Measurements from ENCODE around the gene FGFR3. TPM values are rescaled to one million over a fixed set of nuclear protein-coding genes. Genes with fewer than 3 reads are reported as not detected.

FGFR3 gene
- total RNA-seq, 1 experiment from 2014 or later: 8.2 TPM

DNA sequence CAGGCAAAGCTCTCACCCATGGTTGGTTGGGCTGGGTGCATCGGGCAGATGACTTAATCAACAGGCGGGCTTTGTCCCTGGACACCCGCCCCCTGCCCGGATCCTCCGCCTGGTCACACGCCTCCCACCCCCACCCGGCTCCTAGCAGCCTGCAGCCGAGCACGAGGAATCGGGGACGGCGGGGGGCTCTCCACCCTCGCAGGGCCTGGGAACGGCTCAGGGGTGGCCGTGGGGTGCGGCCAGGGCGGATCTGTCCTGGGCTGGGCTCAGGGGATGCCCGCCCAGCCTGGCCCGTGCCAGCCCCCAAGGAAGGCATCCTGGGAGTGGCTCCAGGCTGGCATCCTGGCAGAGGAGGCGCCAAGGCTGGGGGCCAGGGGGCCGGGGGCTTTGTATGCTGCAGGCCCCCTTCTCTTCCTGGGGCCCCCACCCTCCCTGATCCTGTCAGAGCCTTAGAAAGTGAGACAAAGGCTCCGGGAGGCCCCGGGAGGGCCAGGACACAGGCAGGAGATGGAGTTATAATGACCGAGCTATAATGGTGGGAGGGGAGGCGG is 32.5 kb upstream of the FGFR3 start:
- Histone ChIP-seq H3K4me3 (ENCODE audit: low read depth in 2 of 2, low read length in 2 of 2) (no peak overlapping the region), H3K36me3 (ENCODE audit: control insufficient read depth, insufficient read depth, low read length) (no peaks in the 10 kb centered on the region), H3K27me3 (ENCODE audit: control insufficient read depth, insufficient read depth, low read length) (no peaks in the 10 kb centered on the region), H3K4me1 (ENCODE audit: control insufficient read depth, insufficient read depth, low read length) (no peaks in the 10 kb centered on the region; the same call in 1 of the 2 replicates), H3K9me3 (ENCODE audit: control insufficient read depth, insufficient read depth, low read depth, low read length) (no peaks in the 10 kb centered on the region), H3K27ac (ENCODE audit: low read length) (no peak overlapping the region)
- BruUV-seq (replicated peaks): no TSS peak
- intact Hi-C loops (cut with micrococcal nuclease; ENCODE audit: unreplicated experiment): no loop called here
- ATAC-seq: no peak; the same call in 1 of the 2 replicates
- in situ Hi-C loops (cut with HindIII; ENCODE audit: low pct_unique_long_range_greater_than_20kb, low sequenced_read_pairs): no loop called here
- ChIA-PET POLR2A (no interaction called here), CTCF (no interaction called here)
- no peak for DNase-seq (ENCODE audit: low read depth, low spot score)
- TF ChIP-seq TCF7L2 (IDR thresholded peaks at IDR 0.05; ENCODE audit: low read depth, low read length) (no peak), REST (IDR thresholded peaks at IDR 0.05; ENCODE audit: insufficient read depth in 1 of 2, low read depth in 2 of 2, low read length in 1 of 2) (no peak), CTCF (IDR thresholded peaks at IDR 0.05) (no peak), POLR2AphosphoS5 (IDR thresholded peaks at IDR 0.05; ENCODE audit: low read depth, low read length) (no peak)

DNA sequence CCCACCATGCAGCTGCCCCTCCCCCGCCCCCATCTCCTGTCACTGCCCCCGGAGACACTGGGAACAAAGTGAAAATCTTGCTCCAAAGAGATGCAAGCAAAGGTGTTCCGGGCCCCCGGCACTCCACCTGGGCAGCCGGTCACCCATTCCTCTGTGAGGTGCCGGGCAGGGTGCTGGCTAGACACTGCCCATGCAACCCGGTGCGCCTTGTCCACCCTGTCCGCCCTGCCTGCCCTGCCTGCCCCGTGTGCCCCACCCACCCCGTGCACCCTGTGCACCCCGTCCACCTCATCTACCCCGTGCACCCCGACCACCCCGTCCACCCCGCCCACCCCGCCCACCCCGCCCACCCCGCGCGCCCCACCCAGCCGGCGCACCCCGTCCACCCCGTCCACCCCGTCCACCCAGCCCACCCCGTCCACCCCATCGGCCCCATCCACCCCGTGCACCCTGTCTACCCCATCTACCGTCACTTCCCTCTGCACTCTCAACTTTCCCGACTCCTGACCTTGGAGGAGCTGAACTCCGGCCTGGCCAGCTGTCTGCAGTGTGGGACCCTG is 31.9 kb upstream of the FGFR3 start:
- no peak overlapping the region for H3K27ac ChIP-seq (ENCODE audit: low read length)
- no peak for DNase-seq (ENCODE audit: low read depth, low spot score)
- H3K9me3 ChIP-seq (ENCODE audit: control insufficient read depth, insufficient read depth, low read depth, low read length): no peaks in the 10 kb centered on the region
- no peak overlapping the region for H3K4me3 ChIP-seq (ENCODE audit: low read depth in 2 of 2, low read length in 2 of 2)
- intact Hi-C loops (cut with micrococcal nuclease; ENCODE audit: unreplicated experiment) (no loop called here), in situ Hi-C loops (cut with HindIII; ENCODE audit: low pct_unique_long_range_greater_than_20kb, low sequenced_read_pairs) (no loop called here)
- no peaks in the 10 kb centered on the region for H3K36me3 ChIP-seq (ENCODE audit: control insufficient read depth, insufficient read depth, low read length)
- TF ChIP-seq POLR2AphosphoS5 (IDR thresholded peaks at IDR 0.05; ENCODE audit: low read depth, low read length): no peak
- no peak for TF ChIP-seq SIN3A (IDR thresholded peaks at IDR 0.05; ENCODE audit: borderline replicate concordance, insufficient read depth, low read depth, low read length)
- no peak for TF ChIP-seq TCF7L2 (IDR thresholded peaks at IDR 0.05; ENCODE audit: low read depth, low read length)
- no peak for TF ChIP-seq CTCF (IDR thresholded peaks at IDR 0.05)
- ATAC-seq: no peak
- ChIA-PET CTCF (no interaction called here), POLR2A (no interaction called here)
- no TSS peak for BruUV-seq (replicated peaks)
- H3K4me1 ChIP-seq (ENCODE audit: control insufficient read depth, insufficient read depth, low read length): peaks cover 6% of the 10 kb centered on the region
- H3K27me3 ChIP-seq (ENCODE audit: control insufficient read depth, insufficient read depth, low read length): no peaks in the 10 kb centered on the region
